ENCODE results near the gene SEMA3B. TPM values are rescaled to one million over a fixed set of nuclear protein-coding genes. Genes with fewer than 3 reads are reported as not detected.
A peak's percentile ranks its signal among the peaks of the same experiment; 100 is the strongest.

Gene SEMA3B
- total RNA-seq, 2 donors from 2014 or later, result 71.1 to 116 TPM

DNA sequence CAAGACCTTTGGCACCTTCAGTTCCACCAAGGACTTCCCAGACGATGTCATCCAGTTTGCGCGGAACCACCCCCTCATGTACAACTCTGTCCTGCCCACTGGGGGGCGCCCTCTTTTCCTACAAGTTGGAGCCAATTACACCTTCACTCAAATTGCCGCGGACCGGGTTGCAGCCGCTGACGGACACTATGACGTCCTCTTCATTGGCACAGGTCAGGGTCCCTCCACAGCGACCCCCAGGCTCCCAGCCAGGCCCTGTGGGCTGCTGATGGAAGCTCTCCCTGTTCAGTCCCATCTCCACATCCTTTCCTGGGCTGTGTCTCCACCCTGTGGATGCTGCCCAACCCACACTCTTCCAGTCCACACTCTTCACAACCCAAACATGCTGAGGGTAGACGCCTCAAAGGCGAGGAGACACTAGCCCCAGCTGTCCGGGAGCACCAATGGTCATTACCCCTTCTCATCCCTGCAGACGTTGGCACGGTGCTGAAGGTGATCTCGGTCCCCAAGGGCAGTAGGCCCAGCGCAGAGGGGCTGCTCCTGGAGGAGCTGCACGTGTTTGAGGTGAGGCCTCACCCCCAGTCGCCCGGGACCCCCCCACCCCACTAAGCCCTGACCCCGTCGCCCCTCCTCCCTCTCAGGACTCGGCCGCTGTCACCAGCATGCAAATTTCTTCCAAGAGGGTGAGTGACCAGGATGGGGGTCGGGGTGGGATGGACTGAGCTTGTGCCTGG, 5.6 kb downstream of the SEMA3B start:
- no peak overlapping the region for H3K4me3 ChIP-seq
- H3K9me3 ChIP-seq, result no peaks in the 10 kb centered on the region
- ATAC-seq (no peak), DNase-seq (peak; percentile 68 to 71 (median 70))
- WGBS, 2 donors, result 50 to 51% methylated on average over 20 to 26 of the region's 26 CpGs
- peaks cover 49% of the 10 kb centered on the region for H3K4me1 ChIP-seq
- no peaks in the 10 kb centered on the region for H3K36me3 ChIP-seq (replicated peaks in 1 of 2; ENCODE audit: insufficient read depth in 1 of 2, low read depth in 2 of 2)
- TF ChIP-seq, protein P1, sequence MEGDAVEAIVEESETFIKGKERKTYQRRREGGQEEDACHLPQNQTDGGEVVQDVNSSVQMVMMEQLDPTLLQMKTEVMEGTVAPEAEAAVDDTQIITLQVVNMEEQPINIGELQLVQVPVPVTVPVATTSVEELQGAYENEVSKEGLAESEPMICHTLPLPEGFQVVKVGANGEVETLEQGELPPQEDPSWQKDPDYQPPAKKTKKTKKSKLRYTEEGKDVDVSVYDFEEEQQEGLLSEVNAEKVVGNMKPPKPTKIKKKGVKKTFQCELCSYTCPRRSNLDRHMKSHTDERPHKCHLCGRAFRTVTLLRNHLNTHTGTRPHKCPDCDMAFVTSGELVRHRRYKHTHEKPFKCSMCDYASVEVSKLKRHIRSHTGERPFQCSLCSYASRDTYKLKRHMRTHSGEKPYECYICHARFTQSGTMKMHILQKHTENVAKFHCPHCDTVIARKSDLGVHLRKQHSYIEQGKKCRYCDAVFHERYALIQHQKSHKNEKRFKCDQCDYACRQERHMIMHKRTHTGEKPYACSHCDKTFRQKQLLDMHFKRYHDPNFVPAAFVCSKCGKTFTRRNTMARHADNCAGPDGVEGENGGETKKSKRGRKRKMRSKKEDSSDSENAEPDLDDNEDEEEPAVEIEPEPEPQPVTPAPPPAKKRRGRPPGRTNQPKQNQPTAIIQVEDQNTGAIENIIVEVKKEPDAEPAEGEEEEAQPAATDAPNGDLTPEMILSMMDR (IDR thresholded peaks at IDR 0.05), result peak; percentile 43 to 75 (median 61)
- TF ChIP-seq POLR2A (IDR thresholded peaks at IDR 0.05), result no peak
- H3K27ac ChIP-seq, result peak overlapping the region in 1 of 4 donors; percentile 10
- intact Hi-C loops (cut with DNase I), result loop anchor here (5.0 to 10.0 kb wide), 2 partner anchors 42 to 80 kb away; partner anchors contain the start of gene GNAT1
- no peaks in the 10 kb centered on the region for H3K27me3 ChIP-seq

DNA sequence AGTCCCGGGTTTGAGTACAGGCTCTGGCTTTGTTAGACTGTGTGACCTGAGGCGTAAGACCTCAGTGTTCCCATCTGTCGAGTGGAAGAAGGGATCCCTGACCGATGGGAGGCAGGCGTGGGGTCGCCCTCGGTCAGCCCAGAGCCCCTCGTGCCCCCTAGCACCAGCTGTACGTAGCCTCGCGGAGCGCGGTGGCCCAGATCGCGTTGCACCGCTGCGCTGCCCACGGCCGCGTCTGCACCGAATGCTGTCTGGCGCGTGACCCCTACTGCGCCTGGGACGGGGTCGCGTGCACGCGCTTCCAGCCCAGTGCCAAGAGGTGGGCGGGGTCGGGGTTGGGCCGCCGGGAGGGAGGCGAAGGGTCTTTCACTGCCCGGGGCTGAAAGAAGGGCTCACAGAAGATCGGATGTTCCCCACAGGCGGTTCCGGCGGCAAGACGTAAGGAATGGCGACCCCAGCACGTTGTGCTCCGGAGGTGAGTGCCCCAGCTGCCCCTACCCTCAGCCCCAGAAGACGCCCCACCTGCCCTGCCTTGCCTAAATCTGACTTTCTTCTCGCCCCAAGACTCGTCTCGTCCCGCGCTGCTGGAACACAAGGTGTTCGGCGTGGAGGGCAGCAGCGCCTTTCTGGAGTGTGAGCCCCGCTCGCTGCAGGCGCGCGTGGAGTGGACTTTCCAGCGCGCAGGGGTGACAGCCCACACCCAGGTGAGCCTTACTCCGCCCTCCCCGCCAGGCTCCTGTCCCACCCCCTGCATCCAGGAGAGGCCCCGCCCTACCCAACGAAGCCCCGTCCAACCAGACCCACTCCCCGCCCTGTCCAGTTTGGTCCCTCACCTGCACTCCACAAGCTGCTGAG, 6.4 kb downstream of the SEMA3B start:
- intact Hi-C loops (cut with DNase I), result loop anchor here (10.0 kb wide), 1 partner anchor 81 kb away; the partner anchor contains the start of gene GNAT1
- no peaks in the 10 kb centered on the region for H3K36me3 ChIP-seq (replicated peaks in 1 of 2; ENCODE audit: insufficient read depth in 1 of 2, low read depth in 2 of 2)
- ATAC-seq (no peak), DNase-seq (no peak)
- TF ChIP-seq POLR2A (IDR thresholded peaks at IDR 0.05), result no peak
- TF ChIP-seq, protein P1 (IDR thresholded peaks at IDR 0.05), result no peak
- H3K27me3 ChIP-seq, result no peaks in the 10 kb centered on the region
- H3K27ac ChIP-seq, result no peak overlapping the region
- no peak overlapping the region for H3K4me3 ChIP-seq
- 74 to 85% methylated on average over 27 to 59 of the region's 65 CpGs for WGBS, 2 donors
- no peaks in the 10 kb centered on the region for H3K9me3 ChIP-seq
- H3K4me1 ChIP-seq, result peaks cover 41% of the 10 kb centered on the region

DNA sequence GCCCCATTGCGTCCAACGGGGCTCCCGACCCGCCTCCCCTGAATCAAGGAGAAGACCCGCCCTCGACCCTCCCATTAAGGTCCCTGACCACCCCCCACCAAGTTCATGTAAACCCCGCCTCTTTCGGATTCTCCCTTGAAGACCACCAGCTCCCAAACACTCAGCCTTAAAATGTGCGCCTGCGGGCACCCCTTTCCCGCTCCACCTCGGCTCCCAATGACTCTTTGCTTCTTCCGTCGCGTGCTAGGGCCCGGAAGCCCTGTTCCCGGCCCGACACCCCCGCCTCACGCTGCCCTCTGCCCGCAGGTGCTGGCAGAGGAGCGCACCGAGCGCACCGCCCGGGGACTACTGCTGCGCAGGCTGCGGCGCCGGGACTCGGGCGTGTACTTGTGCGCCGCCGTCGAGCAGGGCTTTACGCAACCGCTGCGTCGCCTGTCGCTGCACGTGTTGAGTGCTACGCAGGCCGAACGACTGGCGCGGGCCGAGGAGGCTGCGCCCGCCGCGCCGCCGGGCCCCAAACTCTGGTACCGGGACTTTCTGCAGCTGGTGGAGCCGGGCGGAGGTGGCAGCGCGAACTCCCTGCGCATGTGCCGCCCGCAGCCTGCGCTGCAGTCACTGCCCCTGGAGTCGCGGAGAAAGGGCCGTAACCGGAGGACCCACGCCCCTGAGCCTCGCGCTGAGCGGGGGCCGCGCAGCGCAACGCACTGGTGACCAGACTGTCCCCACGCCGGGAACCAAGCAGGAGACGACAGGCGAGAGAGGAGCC, 7.2 kb downstream of the SEMA3B start:
- H3K36me3 ChIP-seq (replicated peaks in 1 of 2; ENCODE audit: insufficient read depth in 1 of 2, low read depth in 2 of 2), result no peaks in the 10 kb centered on the region
- no peaks in the 10 kb centered on the region for H3K27me3 ChIP-seq
- no peak for DNase-seq
- no peak overlapping the region for H3K27ac ChIP-seq
- WGBS, 2 donors, result 64 to 84% methylated on average over 11 to 67 of the region's 79 CpGs
- no peak for ATAC-seq
- no peak for TF ChIP-seq POLR2A (IDR thresholded peaks at IDR 0.05)
- TF ChIP-seq, protein P1 (IDR thresholded peaks at IDR 0.05), result no peak
- intact Hi-C loops (cut with DNase I), result loop anchor here (10.0 kb wide), 1 partner anchor 81 kb away; the partner anchor contains the start of gene GNAT1
- no peak overlapping the region for H3K4me3 ChIP-seq
- peaks cover 33% of the 10 kb centered on the region for H3K4me1 ChIP-seq
- H3K9me3 ChIP-seq, result no peaks in the 10 kb centered on the region

DNA sequence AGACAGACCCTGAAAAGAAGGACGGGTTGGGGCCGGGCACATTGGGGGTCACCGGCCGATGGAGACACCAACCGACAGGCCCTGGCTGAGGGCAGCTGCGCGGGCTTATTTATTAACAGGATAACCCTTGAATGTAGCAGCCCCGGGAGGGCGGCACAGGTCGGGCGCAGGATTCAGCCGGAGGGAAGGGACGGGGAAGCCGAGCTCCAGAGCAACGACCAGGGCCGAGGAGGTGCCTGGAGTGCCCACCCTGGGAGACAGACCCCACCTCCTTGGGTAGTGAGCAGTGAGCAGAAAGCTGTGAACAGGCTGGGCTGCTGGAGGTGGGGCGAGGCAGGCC, 7.8 kb downstream of the SEMA3B start:
- no peak for ATAC-seq
- no peak overlapping the region for H3K4me3 ChIP-seq
- no peak overlapping the region for H3K27ac ChIP-seq
- no peaks in the 10 kb centered on the region for H3K27me3 ChIP-seq
- TF ChIP-seq, protein P1 (IDR thresholded peaks at IDR 0.05), result no peak
- TF ChIP-seq POLR2A (IDR thresholded peaks at IDR 0.05), result no peak
- no peaks in the 10 kb centered on the region for H3K36me3 ChIP-seq (replicated peaks in 1 of 2; ENCODE audit: insufficient read depth in 1 of 2, low read depth in 2 of 2)
- 83 to 89% methylated on average over 13 to 17 of the region's 17 CpGs for WGBS, 2 donors
- H3K4me1 ChIP-seq, result peaks cover 27% of the 10 kb centered on the region
- intact Hi-C loops (cut with DNase I), result loop anchor here (10.0 kb wide), 1 partner anchor 82 kb away; the partner anchor contains the start of gene GNAT1
- H3K9me3 ChIP-seq, result no peaks in the 10 kb centered on the region
- no peak for DNase-seq
